Endothelial cell of umbilical vein (primary cell): Measurements from ENCODE around the gene HNRNPCL1. TPM values are rescaled to one million over a fixed set of nuclear protein-coding genes. Genes with fewer than 3 reads are reported as not detected.
"Not testable (repeated sequence)": the region's sequence is repeated elsewhere in the genome, so short reads cannot be mapped to it uniquely, and the experiment has no call there.

Source experiments
- BruUV-seq: library from RNA; stranded (reverse); fragments of 400-500 nt; replicated peaks from 2 replicates; lab custom pipeline; 2021; lab: Mats Ljungman, UMichigan
- CTCF ChIA-PET: fragments of 300-600, 350-600 bp; sonication (Branson Sonifier 250); formaldehyde crosslinking; loops from one replicate; lab custom pipeline; 2021; ENCODE audit warnings: antibody characterized with exemption, inconsistent platforms; lab: Charles Lee
- POLR2A ChIA-PET: fragments of 300-600, 350-600 bp; sonication (Branson Sonifier 250); formaldehyde crosslinking; loops from one replicate; lab custom pipeline; 2021; ENCODE audit warnings: antibody characterized with exemption, inconsistent platforms; lab: Charles Lee
- DNase-seq: peaks from one replicate; pipeline ENCODE4 v3.0.0-alpha.2; 2011; ENCODE audit warnings: low read depth, low spot score
- FAIRE-seq: peaks from 2 replicates; lab custom pipeline; 2011; peaks lifted over from hg19 to GRCh38; lab: Jason Lieb, UNC
- H2AFZ ChIP-seq: 2 replicates; pipeline ENCODE4 v1.6.0; 2012; ENCODE audit warnings: low read depth, low read length, control low read depth, inconsistent platforms
- H3K27ac ChIP-seq: 2 replicates; pipeline ENCODE4 v1.5.1; 2011; ENCODE audit warnings: low read depth, mild to moderate bottlenecking, control low read depth, low read length, moderate library complexity; ENCODE audit not compliant: insufficient read depth
- H3K27me3 ChIP-seq, 2 experiments: 2 replicates each; pipeline versions ENCODE4 v1.6.0 to v1.6.1; 2011; ENCODE audit warnings: low read length in 2 of 2, mixed read lengths in 1 of 2; ENCODE audit not compliant: control insufficient read depth in 2 of 2, insufficient read depth in 2 of 2
- H3K36me3 ChIP-seq, 2 experiments: 2 replicates in 1 of 2; 3 replicates in 1 of 2; pipeline ENCODE4 v1.5.1; 2011; ENCODE audit warnings: low read length in 2 of 2, mild to moderate bottlenecking in 1 of 2, moderate library complexity in 1 of 2; ENCODE audit not compliant: control insufficient read depth in 2 of 2, insufficient read depth in 2 of 2; ENCODE audit errors: extremely low read depth in 1 of 2
- H3K4me1 ChIP-seq: 3 replicates; pipeline ENCODE4 v1.5.1; 2011; ENCODE audit warnings: mild to moderate bottlenecking, low read length; ENCODE audit not compliant: control insufficient read depth, insufficient read depth; ENCODE audit errors: extremely low read depth
- H3K4me2 ChIP-seq: 2 replicates; pipeline ENCODE4 v1.6.1; 2011; ENCODE audit warnings: low read length, control low read depth, mixed read lengths; ENCODE audit not compliant: insufficient read depth
- H3K4me3 ChIP-seq, 3 experiments: fragments of 200-600 bp in 1 of 3; sonication (generic), shearing (Covaris generic) in 1 of 3; replicated peaks in 1 of 3; 2 replicates each; pipeline ENCODE4 v1.5.1; 2011 to 2016; ENCODE audit warnings: control low read depth in 3 of 3, low read length in 3 of 3, mild to moderate bottlenecking in 2 of 3, inconsistent platforms in 1 of 3, low read depth in 1 of 3, moderate library complexity in 1 of 3; ENCODE audit not compliant: insufficient read depth in 1 of 3
- H3K79me2 ChIP-seq: 2 replicates; pipeline ENCODE4 v1.6.0; 2012; ENCODE audit warnings: low read length, inconsistent platforms; ENCODE audit not compliant: control insufficient read depth, insufficient read depth
- H3K9ac ChIP-seq: replicated peaks from 2 replicates; pipeline ENCODE3; 2011; ENCODE audit warnings: low read length, control low read depth; ENCODE audit not compliant: insufficient read depth; ENCODE audit errors: extremely low read depth
- H3K9me1 ChIP-seq: replicated peaks from 3 replicates; pipeline ENCODE4 v1.6.0; 2011; ENCODE audit warnings: mild to moderate bottlenecking, low read length; ENCODE audit not compliant: control insufficient read depth, insufficient read depth; ENCODE audit errors: extremely low read depth
- H3K9me3 ChIP-seq: replicated peaks from 2 replicates; pipeline ENCODE4 v1.5.1; 2012; ENCODE audit warnings: low read length, inconsistent platforms; ENCODE audit not compliant: control insufficient read depth, insufficient read depth
- H4K20me1 ChIP-seq: replicated peaks from 2 replicates; pipeline ENCODE3; 2011; ENCODE audit warnings: mild to moderate bottlenecking, low read length; ENCODE audit not compliant: control insufficient read depth, insufficient read depth; ENCODE audit errors: extremely low read depth
- dilution Hi-C: fragments of 300-500 bp; cut with MboI; formaldehyde crosslinking; loops from one replicate; pipeline ENCODE4 v1.15.0; 2019; ENCODE audit warnings: low sequenced_read_pairs; ENCODE audit not compliant: extremely low pct_ligation_motif_present
- intact Hi-C: fragments of 100-400 bp; cut with micrococcal nuclease; formaldehyde crosslinking; loops from one replicate; pipeline ENCODE4 v1.10.0; 2022
- polyA plus RNA-seq, 4 experiments: library from polyadenylated mRNA; depleted of rRNA in 3 of 4; stranded (reverse) in 3 of 4; unstranded in 1 of 4; fragments of >200 nt; gene quantifications; 2 replicates each; pipeline versions ENCODE4 v1.2.1 to v1.2.3, GENCODE V29; 2011 to 2012; ENCODE audit warnings: missing spikeins in 1 of 4
- total RNA-seq: library from RNA; stranded (reverse); gene quantifications from 2 replicates; pipeline ENCODE4 v1.2.3, GENCODE V29; 2021

Gene HNRNPCL1
- total and polyA plus RNA-seq, 2 donors (not counting 3 experiments of a cell fraction or from before 2014, with no cell fraction given), result not detected

DNA sequence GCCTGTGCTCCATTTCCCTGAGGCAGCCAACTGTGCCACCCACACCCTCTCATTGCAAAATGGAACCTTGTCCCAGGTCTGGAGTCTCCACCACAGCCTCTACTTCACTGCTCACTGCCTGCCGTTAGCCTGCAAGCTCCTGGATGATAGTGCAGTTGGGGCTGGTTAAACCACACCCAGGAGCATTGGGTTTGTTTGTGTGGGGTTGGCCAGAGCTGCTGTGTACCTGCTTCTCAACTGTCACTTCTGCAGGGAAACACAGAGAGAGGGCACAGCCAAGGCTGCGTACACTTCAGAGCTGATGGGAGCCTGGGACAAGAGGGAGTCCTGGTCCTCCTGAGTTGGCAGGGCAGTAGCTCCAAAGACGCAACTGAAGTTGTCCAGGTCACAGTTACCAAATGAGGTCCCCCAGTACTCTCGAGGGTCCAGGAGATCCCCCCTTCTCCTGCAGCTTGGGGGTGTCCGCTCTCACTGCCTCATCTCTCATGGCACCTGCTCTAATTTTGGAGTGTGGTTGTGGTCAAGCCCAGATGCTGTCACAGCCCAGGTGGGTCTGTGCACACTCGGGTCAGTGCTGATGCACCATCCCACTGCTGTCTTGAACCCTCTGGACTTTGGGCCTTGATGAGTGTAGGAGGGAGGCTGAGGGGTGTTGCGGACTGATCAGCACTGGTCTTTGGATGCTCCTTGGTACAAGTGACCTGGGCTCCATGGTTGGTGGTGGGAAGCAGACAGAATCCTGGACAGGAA, 14.8 kb upstream of the HNRNPCL1 start:
- BruUV-seq, POLR2A ChIA-PET, H3K4me2 ChIP-seq, H3K9ac ChIP-seq, H3K4me1 ChIP-seq, H4K20me1 ChIP-seq, H3K36me3 ChIP-seq, H3K27ac ChIP-seq, DNase-seq, CTCF ChIA-PET, H3K9me3 ChIP-seq, H3K79me2 ChIP-seq, H3K9me1 ChIP-seq, FAIRE-seq, H3K27me3 ChIP-seq, H3K4me3 ChIP-seq, H2AFZ ChIP-seq, dilution Hi-C loops, intact Hi-C loops: not testable (repeated sequence)

DNA sequence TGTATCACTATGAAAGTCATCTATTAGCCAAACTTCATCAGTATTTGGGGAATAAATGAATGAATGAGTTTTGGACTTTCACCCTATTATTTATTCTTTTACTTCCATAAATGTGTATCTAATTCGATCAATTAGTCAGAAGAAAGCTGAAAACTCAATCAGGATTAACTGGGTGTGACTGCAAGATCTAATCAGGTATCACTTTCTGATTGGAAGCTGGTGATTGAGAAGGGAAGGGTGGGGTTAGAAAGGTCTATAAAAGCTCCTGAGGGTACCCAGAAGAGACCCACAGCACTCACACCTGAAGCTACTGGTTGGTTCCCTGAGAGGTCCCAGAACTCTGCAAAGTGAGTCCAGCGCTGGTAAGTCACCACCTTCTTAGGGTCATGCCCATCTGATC, 8.3 kb upstream of the HNRNPCL1 start, which contains the start of gene PRAMEF2:
Gene PRAMEF2, plus strand, starts transcription at position 301 of the 400 bp plus-strand sequence. CDS start 1,924 bp downstream, outside the sequence.
- intact Hi-C loops, H3K4me1 ChIP-seq, H2AFZ ChIP-seq, H3K9ac ChIP-seq, DNase-seq, CTCF ChIA-PET, H3K9me3 ChIP-seq, H3K4me2 ChIP-seq, POLR2A ChIA-PET, dilution Hi-C loops, H3K27me3 ChIP-seq, H3K9me1 ChIP-seq, H3K36me3 ChIP-seq, FAIRE-seq, H3K79me2 ChIP-seq, H4K20me1 ChIP-seq, BruUV-seq, H3K27ac ChIP-seq, H3K4me3 ChIP-seq: not testable (repeated sequence)
